GM18951 (cell line): ENCODE measurements around the gene ADAMTSL2.

Experiments used
- POLR2A ChIP-seq: IDR thresholded peaks from 4 replicates; pipeline ENCODE4 v1.6.1; 2011; ENCODE audit warnings: mild to moderate bottlenecking; ENCODE audit not compliant: insufficient read length, insufficient read depth; ENCODE audit errors: extremely low read depth
- in situ Hi-C: fragments of 300-500 bp; cut with MboI; formaldehyde crosslinking; loops from one replicate; pipeline ENCODE4 v1.12.0; 2022; ENCODE audit warnings: low sequenced_read_pairs, mixed read lengths, inconsistent platforms; ENCODE audit not compliant: unreplicated experiment

Gene ADAMTSL2

DNA sequence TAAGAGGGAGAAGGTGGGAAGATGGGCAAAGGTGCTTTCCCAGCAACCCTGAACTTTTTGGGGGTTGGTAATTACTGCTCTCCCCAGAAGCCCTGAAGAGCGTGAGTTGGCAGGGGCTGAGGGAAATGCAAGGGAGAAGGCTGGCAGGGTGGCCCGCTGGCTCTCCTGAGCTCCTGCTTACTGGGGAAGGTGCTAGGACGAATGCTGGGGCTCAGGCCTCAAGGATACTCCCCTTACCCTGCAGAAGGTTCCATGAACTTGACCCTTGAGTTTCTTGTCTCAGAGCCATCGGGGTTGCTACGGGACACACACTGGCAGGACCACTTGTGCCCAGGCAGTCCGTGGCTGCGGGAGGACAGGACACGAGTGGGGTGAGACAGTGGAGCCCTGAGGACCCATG lies 73.5 kb downstream of the ADAMTSL2 start:
- no peak for TF ChIP-seq POLR2A
- in situ Hi-C loops: no loop called here

DNA sequence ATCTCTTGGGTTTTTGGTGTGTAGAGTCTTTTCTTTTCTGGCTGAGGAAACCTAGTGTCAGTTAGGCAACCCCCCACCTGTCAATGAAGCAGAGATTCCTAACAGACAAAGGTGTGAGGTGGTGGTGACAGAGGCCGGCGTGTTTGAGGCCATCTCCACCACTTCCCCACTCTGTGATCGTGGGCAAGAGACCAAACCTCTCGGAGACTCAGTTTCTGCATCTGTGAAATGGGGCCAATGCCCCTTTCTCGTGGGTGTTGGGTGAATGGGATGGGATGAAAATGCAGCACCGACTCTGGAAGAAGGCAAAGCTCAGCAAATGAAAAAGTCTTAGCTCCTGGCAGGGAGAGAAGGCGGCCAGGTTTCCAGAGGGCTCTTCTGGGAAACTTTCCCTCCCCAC lies 73.9 kb downstream of the ADAMTSL2 start:
- TF ChIP-seq POLR2A: no peak
- in situ Hi-C loops: no loop called here

DNA sequence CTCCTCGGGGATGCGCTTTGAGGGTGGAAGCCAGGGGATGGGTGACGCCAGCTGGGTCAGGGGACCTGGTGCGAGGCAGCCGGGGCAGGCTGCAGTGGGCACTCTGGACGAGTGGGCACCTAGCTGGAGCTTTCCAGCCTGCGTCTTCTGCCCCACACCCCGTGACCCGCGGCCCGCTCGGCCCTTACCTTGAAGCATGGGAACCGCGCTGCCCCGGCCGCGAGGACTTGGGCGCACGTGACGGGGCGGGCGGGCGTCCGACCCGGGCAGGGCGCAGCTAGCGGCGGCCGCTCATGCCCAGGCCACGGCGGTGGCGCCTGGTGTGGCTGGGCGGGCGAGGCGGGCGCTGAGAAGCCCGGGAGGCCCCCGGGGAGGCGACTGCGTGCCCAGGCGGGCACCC lies 74.4 kb downstream of the ADAMTSL2 start:
- TF ChIP-seq POLR2A: no peak
- in situ Hi-C loops: no loop called here

DNA sequence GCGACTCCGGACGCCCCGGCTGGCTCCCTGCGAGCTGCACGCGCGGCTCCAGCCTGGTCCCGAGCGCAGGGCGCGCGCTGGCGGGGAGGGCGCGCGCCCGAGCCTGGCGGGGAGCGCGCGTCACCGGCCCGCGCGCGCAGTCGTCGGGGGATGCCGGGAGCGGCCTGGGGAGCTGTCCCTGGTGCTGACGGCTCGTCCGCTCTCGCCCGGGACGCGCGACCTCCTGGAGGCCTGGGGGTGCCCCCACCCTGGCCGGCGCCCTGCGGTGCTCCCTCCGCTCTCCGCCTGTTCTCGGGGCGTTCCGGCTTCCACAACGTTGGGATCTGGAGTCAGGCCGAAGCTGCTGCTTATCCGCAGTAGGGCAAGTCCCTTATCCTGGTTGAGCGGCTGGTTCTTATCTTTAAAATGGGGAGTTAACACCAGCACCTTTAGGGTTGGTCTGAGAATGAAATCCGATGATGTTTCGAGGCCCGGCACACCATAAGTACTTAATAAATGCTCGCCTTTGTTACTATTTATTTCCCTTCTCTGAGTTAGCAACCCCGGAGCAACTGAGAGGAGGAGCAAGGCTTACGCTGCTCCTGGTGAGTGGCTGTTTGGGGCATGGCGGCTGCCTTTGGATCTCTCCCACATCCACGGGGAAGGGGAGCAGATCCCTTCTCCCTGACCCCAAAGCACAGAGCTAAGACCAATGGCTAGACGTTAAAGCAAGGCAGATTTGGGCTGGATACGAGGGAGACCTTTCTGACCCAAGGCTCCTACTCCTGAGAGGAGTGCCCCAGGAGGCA lies 75.0 kb downstream of the ADAMTSL2 start, which contains the start of gene FAM163B:
Gene FAM163B (minus strand): TSS at position 79 of the 788 bp plus-strand sequence. CDS start 29,166 bp downstream, outside the sequence.
- in situ Hi-C loops: no loop called here

DNA sequence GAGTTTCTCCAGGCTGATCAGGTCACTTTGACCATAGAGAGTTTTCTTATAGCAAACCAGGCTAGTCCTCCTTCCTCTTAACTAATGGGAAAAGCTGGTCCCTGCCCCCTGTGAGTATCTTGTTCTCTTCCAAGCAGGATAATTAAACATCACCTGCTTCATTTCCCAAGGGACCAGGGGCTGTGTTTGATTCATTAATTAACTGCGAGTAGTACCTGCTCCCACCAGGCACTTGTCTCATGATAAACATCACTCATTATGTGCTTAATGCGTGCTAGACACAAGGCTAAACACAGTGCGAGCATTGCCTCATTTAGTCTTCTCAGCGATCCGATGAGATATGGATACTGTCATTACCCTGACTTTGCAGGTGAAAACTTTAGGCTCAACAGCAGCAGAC lies 76.3 kb downstream of the ADAMTSL2 start:
- no peak for TF ChIP-seq POLR2A

More for the DNA sequence above, 75.0 kb downstream of the ADAMTSL2 start, which contains the start of gene FAM163B:
- TF ChIP-seq POLR2A: no peak

DNA sequence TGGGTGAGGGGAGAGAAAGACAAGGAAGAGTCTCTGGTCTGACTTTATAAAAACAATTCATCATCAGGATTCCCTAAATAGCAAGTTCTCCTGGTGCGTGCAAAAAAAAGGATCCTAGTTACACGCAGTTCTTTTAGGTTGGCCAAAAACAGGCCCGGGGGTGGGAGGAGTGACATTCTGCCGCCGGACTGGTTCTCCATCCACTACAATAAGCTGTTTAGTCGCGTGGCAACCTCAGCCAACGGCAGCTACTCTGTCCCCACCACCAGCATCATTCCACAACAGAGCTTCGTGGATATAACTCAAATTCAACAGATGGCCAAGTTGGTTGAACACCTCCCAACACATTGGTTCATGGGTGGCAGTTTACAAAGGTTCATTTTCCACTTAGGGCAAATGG lies 77.5 kb downstream of the ADAMTSL2 start:
- in situ Hi-C loops: no loop called here
- TF ChIP-seq POLR2A: no peak

More for the DNA sequence above, 76.3 kb downstream of the ADAMTSL2 start:
- in situ Hi-C loops: no loop called here

DNA sequence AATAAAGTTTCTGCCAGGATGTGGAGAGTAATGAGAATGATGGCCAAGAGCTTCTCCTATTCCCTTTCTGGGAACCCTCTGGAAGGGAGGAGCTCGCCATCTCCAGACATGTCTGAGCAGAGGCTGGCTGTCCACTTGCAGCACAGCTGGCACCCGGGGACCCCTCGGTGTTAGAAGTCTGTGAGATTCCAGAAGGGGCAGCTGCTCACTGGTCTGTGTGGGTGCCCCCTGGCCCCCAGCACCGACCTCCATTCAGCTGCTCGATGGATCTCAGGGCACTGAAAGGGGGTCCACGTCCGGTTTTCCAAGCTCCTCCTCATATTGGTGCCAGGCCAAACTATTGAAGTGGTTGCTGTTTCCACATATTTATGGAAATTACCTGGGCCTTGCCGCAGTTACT lies 78.3 kb downstream of the ADAMTSL2 start:
- in situ Hi-C loops: no loop called here

DNA sequence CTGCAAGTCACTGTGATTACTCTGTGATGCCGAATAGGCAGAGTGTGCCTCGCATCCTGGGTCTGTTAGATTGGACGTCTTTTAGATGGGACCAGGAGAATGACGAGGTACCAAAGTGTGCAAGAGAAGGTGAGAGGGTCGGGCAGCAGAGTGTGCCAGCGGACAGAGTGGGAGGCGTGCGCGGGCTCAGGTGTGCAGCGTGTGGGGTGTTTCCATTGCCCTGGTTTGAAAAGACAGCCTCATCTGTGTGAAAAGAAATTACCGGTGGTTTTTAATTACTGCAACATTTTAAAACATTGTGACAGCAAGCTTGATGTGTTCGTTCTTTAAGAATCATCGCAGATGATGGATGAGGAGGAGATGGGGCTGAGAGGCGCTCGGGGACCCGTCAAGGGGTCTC lies 78.9 kb downstream of the ADAMTSL2 start:
- in situ Hi-C loops: no loop called here
- TF ChIP-seq POLR2A: no peak

More for the DNA sequence above, 78.3 kb downstream of the ADAMTSL2 start:
- no peak for TF ChIP-seq POLR2A

DNA sequence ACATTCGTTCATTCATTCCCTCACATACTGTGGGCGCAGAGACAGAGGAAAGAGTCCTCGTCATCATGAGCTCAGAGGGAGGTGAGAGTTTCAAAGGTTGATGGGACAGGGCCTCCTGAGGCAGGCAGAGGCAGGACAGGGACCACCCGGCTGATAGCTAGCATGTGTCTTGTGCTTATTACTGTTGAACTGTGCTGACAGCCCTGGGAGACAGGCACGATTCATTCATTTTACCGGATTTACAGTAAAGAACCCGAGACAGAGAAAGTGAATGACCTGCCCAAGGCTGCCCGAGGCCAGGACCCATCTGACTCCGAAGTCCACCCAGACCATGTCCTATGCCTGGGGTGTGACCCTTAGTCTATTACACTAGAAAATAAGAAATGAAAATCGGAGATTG lies 79.6 kb downstream of the ADAMTSL2 start:
- in situ Hi-C loops: no loop called here
- TF ChIP-seq POLR2A: no peak

DNA sequence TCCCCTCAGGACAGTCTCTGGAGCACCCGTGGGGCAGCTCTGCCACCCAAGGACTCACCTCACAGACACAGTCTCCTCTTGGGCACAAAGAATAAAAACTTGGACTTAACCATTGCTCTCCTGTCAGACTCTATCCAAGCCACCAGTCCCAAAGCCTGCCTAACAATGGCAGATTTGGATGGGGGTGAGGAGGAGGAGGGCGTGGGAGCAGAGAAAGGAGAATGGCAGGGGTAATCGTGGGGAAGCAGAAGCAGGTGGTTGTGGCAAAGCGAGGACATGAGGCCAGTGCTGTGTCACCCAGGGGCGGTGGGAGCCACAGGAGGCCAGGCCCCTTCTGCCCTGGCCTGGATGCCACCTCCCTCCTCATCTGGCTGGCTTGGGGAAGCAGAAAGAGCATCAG lies 80.2 kb downstream of the ADAMTSL2 start:
- in situ Hi-C loops: no loop called here
- TF ChIP-seq POLR2A: no peak

DNA sequence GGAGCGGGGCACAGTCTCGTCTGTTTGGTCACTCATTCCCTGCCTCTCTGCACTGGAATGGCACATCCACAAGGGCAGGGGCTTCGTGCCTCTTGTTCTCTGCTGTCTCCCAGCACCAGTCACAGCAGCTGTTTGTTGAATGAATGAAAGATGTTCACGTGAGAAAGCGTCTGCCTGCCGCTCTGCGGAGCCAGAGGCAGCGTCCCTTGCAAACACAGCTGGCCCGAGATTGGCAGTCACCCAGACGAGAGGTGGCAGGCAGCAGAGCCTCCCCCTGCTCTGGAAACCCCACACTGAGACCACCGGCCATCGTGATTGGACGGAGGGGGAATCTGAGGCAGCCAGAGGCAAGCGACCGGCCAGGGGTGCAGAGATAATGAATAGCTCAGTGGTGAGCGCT lies 80.7 kb downstream of the ADAMTSL2 start:
- no peak for TF ChIP-seq POLR2A
- in situ Hi-C loops: no loop called here

DNA sequence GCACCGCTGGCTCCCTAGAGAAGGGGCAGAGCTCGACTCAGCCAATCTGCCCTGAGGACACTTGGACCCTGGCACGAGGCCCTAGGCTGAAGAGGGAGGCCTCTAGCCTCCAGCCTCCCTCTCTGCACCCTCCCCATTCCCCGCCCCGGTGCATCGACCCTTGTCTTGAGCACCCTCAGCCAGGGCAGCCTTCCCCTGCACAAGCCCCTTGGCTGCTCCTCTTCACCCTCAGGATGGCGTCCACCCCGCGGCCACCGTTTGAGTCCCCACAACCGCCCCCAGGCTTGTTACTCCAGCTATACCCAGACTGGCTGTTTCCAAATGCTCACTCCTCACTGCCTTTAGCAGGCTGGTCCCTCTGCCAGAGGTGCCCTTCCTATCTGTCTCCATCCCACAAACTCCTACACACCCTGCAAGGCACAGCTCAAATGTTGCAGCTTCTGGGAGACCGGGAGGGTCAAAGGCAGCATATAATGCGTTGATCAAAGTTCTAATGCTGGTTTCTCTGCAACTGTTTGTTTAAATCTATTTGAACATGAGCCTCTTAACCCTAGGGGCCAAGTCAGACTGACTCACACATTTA lies 81.2 kb downstream of the ADAMTSL2 start:
- no peak for TF ChIP-seq POLR2A
- in situ Hi-C loops: no loop called here

DNA sequence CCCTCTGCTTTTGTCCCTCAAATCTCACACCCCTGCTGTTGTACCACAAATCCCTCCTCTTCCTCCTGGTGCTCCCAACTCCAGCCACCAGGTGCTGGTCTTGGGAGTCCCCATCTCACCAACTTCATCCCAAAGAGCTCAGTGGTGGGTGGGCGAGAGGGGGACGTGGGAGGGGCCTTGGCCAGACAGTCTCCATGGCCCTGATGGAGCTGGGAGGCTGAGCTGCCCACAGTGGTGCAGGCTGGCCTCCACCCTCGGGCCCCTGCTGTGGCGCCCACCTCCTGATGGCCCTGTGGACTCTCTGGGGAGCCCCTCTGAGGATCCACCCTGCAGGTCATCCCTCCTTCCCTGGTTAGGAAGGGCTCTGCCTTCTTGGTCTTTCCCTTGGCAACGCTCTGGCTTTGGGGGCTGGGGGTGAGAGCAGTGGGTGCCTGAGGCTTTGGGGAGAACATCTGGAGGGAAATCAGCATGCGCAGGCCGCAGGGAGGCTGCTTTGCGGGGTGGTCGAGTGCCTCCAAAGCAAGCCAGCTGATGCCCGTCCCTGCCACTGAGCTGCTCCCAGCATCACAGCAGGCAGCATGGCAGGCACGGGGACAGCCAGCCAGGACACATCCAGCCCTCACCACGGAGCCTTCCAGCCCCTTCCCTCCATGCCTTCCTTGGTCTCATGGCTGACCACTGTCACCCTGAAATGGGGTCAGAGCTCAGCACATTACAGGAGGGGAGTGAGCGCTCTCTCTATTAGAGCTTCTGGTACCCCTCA lies 82.3 kb downstream of the ADAMTSL2 start:
- in situ Hi-C loops: no loop called here
- no peak for TF ChIP-seq POLR2A

DNA sequence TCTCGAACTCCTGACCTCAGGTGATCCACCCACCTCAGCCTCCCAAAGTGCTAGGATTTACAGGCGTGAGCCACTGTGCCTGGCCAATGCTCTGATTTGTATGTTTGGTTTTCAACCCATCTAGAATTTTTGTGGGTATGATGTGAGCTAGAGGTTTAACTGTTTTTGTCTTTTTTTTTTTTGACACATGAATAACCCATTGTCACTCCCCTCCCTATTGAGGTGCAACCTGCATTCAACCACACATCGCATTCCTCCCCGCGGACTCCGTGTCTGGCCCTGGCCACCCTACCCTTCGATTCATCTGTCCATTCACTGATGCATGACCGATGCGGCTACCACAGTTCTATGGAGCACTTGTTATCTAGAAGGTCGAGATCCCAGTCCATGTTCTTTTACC lies 84.2 kb downstream of the ADAMTSL2 start:
- no peak for TF ChIP-seq POLR2A
- in situ Hi-C loops: no loop called here

DNA sequence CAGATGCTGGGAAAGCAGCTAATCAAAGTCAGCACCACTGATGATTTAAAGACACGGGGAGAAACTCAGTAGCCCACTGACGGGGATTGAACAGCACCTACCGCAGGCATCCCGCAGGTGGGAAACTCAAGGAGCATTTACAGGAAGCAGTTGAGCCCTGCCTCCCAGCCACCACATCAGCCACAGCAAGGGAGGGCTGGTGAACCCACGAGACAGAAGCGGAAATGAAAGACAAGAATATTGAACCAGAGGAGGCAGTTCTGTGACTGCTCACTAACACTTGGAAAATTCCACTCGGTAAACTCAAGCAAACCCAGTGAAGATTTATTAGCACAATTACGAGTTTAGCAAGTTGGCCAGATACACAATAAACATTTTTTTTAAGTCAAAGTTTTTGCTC lies 85.3 kb downstream of the ADAMTSL2 start:
- no peak for TF ChIP-seq POLR2A
- in situ Hi-C loops: no loop called here
